ENCODE data around the gene TRAPPC13.
A peak's percentile ranks its signal among the peaks of the same experiment; 100 is the strongest.
"Not testable (repeated sequence)": the region's sequence is repeated elsewhere in the genome, so short reads cannot be mapped to it uniquely, and the experiment has no call there.

TRAPPC13 gene, protein sequence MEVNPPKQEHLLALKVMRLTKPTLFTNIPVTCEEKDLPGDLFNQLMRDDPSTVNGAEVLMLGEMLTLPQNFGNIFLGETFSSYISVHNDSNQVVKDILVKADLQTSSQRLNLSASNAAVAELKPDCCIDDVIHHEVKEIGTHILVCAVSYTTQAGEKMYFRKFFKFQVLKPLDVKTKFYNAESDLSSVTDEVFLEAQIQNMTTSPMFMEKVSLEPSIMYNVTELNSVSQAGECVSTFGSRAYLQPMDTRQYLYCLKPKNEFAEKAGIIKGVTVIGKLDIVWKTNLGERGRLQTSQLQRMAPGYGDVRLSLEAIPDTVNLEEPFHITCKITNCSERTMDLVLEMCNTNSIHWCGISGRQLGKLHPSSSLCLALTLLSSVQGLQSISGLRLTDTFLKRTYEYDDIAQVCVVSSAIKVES

GRCh38 chr5:65624571-65625555 lies at the start of gene TRAPPC13, which contains the start of gene SHLD3:
TRAPPC13 (plus strand) TSS chr5:65625027; CDS start chr5:65625061, 34 bp downstream.
SHLD3 (plus strand) TSS chr5:65625027; CDS start chr5:65629588, 4,561 bp downstream.
- Mint-ChIP-seq H3K27ac (peak within 1 kb of the TSS; percentile 100), H3K9me3 (no peaks in the 10 kb centered on the region), H3K4me3 (peak within 1 kb of the TSS; percentile 89), H3K4me1 (ENCODE audit: low read depth) (peaks cover 49% of the 10 kb centered on the region), H3K36me3 (ENCODE audit: low read depth) (peaks cover 52% of the 10 kb centered on the region), H3K27me3 (no peaks in the 10 kb centered on the region)
- peak; percentile 81 for DNase-seq

- no peak overlapping the region for H3K4me3 Mint-ChIP-seq
- H3K27ac Mint-ChIP-seq = peak overlapping the region; percentile 81
- H3K36me3 Mint-ChIP-seq (ENCODE audit: low read depth) = peaks cover 85% of the 10 kb centered on the region
- no peaks in the 10 kb centered on the region for H3K27me3 Mint-ChIP-seq
- no peaks in the 10 kb centered on the region for H3K9me3 Mint-ChIP-seq
- H3K4me1 Mint-ChIP-seq (ENCODE audit: low read depth) = peaks cover 38% of the 10 kb centered on the region
- DNase-seq = no peak
Observed at GRCh38 chr5:65577141-65577540, 47.7 kb upstream of the TRAPPC13 start.

DNA sequence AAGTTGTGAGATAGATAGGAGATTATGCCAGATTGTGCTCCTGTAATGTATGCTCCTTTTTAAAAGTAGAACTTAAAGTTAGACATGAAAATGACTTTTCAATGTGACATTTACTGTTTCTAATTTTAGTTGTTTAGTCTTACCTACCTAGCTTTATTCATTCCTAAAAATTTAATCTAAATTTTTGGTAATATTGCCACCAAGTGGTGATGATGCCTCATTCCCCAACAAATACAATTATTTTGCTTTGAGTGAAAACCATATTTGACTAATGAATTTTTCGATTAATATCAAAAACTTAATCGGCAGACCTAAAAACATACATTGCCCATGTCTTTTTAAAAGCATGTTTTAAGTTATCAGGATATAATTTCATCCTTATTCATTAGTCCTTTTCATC lies 36.1 kb upstream of the TRAPPC13 start:
- Mint-ChIP-seq H3K27ac (no peak overlapping the region), H3K9me3 (no peaks in the 10 kb centered on the region), H3K36me3 (ENCODE audit: low read depth) (peaks cover 75% of the 10 kb centered on the region), H3K4me1 (ENCODE audit: low read depth) (no peaks in the 10 kb centered on the region), H3K27me3 (no peaks in the 10 kb centered on the region), H3K4me3 (no peak overlapping the region)
- no peak for DNase-seq

DNA sequence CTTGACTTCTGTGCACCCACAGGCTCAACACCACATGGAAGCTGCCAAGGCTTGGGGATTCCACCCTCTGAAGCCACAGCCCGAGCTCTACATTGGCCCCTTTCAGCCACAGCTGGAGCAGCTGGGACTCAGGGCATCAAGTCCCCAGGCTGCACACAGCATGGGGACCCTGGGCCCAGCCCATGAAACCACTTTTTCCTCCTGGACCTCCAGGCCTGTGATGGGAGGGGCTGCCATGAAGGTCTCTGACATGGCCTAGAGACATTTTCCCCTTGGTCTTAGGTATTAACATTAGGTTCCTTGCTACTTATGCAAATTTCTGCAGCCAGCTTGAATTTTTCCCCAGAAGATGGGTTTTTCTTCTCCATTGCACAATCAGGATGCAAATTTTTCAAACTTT lies 23.1 kb upstream of the TRAPPC13 start:
- not testable (repeated sequence) for DNase-seq; H3K4me1 Mint-ChIP-seq (ENCODE audit: low read depth); H3K27me3 Mint-ChIP-seq; H3K4me3 Mint-ChIP-seq; H3K27ac Mint-ChIP-seq
- peaks cover 12% of the 10 kb centered on the region for H3K9me3 Mint-ChIP-seq
- H3K36me3 Mint-ChIP-seq (ENCODE audit: low read depth) = peaks cover 92% of the 10 kb centered on the region

GRCh38 chr5:65611524-65611923 lies 13.3 kb upstream of the TRAPPC13 start:
- no peak for DNase-seq
- Mint-ChIP-seq H3K9me3 (no peaks in the 10 kb centered on the region), H3K27ac (no peak overlapping the region), H3K4me1 (ENCODE audit: low read depth) (peaks cover 6% of the 10 kb centered on the region), H3K4me3 (no peak overlapping the region), H3K27me3 (no peaks in the 10 kb centered on the region), H3K36me3 (ENCODE audit: low read depth) (peaks cover 83% of the 10 kb centered on the region)

- H3K4me1 Mint-ChIP-seq (ENCODE audit: low read depth) = peaks cover 6% of the 10 kb centered on the region
- no peak overlapping the region for H3K4me3 Mint-ChIP-seq
- H3K36me3 Mint-ChIP-seq (ENCODE audit: low read depth) = peaks cover 78% of the 10 kb centered on the region
- no peak overlapping the region for H3K27ac Mint-ChIP-seq
- H3K27me3 Mint-ChIP-seq = no peaks in the 10 kb centered on the region
- H3K9me3 Mint-ChIP-seq = no peaks in the 10 kb centered on the region
- no peak for DNase-seq
Observed at GRCh38 chr5:65612298-65612907, 12.4 kb upstream of the TRAPPC13 start.

GRCh38 chr5:65620021-65620420 lies 4.8 kb upstream of the TRAPPC13 start:
- DNase-seq = no peak
- Mint-ChIP-seq H3K9me3 (no peaks in the 10 kb centered on the region), H3K4me3 (no peak overlapping the region), H3K27me3 (no peaks in the 10 kb centered on the region), H3K27ac (no peak overlapping the region), H3K36me3 (ENCODE audit: low read depth) (peaks cover 45% of the 10 kb centered on the region), H3K4me1 (ENCODE audit: low read depth) (peaks cover 40% of the 10 kb centered on the region)

- H3K9me3 Mint-ChIP-seq, DNase-seq, H3K27me3 Mint-ChIP-seq: not testable (repeated sequence)
- peak overlapping the region; percentile 89 for H3K4me3 Mint-ChIP-seq
- peaks cover 45% of the 10 kb centered on the region for H3K4me1 Mint-ChIP-seq (ENCODE audit: low read depth)
- peaks cover 44% of the 10 kb centered on the region for H3K36me3 Mint-ChIP-seq (ENCODE audit: low read depth)
- H3K27ac Mint-ChIP-seq = peak overlapping the region; percentile 14
Observed at GRCh38 chr5:65621961-65622360, 2.9 kb upstream of the TRAPPC13 start.

GRCh38 chr5:65623482-65623881 lies 1.3 kb upstream of the TRAPPC13 start:
- no peak for DNase-seq
- H3K27ac Mint-ChIP-seq = peak overlapping the region; percentile 100

DNA sequence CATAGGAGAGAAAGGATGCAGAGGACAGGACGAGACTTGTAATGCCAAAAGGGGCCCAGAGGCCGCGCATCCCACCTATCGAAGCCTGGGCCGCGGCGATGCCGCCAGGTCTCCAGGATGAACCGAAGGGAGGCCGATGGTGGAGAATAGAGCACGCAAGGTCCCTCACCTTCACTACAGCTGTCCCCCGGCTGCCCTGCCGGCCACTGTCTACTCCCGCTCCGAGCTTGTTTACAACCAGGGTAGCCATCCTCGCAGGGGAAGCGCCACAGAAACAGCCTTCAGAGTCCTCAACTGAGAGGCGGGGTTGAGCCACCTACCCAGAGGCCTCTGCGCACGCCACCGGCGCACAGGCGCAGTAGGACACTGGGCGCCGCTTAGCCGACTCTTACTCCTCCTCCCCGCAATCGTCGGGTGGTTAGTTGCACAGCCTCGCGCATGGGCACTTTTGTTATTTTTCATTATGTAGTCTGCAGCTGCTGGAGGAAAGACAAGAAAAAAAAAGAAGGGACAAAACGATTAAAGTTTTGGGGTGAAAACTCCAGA lies 729 bp upstream of the TRAPPC13 start, which contains the start of gene TRIM23:
Gene TRIM23, minus strand, starts transcription at position 309 of the 546 bp plus-strand sequence. Its CDS starts 59 bp downstream, at position 250.
- peaks cover 48% of the 10 kb centered on the region for H3K36me3 Mint-ChIP-seq (ENCODE audit: low read depth)
- H3K27me3 Mint-ChIP-seq = no peaks in the 10 kb centered on the region
- H3K27ac Mint-ChIP-seq = peak within 1 kb of the TSS; percentile 100
- peak; percentile 89 for DNase-seq
- peaks cover 46% of the 10 kb centered on the region for H3K4me1 Mint-ChIP-seq (ENCODE audit: low read depth)
- peak within 1 kb of the TSS; percentile 89 for H3K4me3 Mint-ChIP-seq
- H3K9me3 Mint-ChIP-seq = no peaks in the 10 kb centered on the region

More at GRCh38 chr5:65623482-65623881, 1.3 kb upstream of the TRAPPC13 start:
- peaks cover 51% of the 10 kb centered on the region for H3K4me1 Mint-ChIP-seq (ENCODE audit: low read depth)
- H3K4me3 Mint-ChIP-seq = peak overlapping the region; percentile 89
- H3K27me3 Mint-ChIP-seq = no peaks in the 10 kb centered on the region
- no peaks in the 10 kb centered on the region for H3K9me3 Mint-ChIP-seq
- H3K36me3 Mint-ChIP-seq (ENCODE audit: low read depth) = peaks cover 46% of the 10 kb centered on the region

GRCh38 chr5:65625743-65626142 lies 916 bp downstream of the TRAPPC13 start:
- Mint-ChIP-seq H3K36me3 (ENCODE audit: low read depth) (peaks cover 58% of the 10 kb centered on the region), H3K4me3 (peak overlapping the region; percentile 89), H3K4me1 (ENCODE audit: low read depth) (peaks cover 50% of the 10 kb centered on the region), H3K9me3 (no peaks in the 10 kb centered on the region), H3K27me3 (no peaks in the 10 kb centered on the region), H3K27ac (peak overlapping the region; percentile 100)
- DNase-seq = no peak

DNA sequence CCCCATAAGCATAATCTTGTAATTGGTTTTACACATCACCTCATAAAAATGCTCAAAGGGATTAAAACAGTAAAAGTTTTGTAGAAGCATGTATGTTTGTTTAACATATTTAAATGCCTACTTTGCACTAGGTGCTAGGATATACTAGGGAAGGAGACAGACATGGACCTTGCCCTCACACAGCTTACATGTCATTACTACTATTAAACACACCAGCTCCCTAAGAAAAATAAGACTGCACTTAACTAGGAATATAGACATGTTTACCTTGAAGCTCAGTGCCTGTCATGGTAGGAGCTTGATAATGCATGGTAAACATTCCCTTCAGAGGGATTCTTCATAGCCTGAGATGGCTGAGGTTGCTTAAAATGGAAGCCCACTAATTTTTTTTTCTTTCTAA lies 6.2 kb downstream of the TRAPPC13 start:
- Mint-ChIP-seq H3K27ac (no peak overlapping the region), H3K27me3 (no peaks in the 10 kb centered on the region), H3K36me3 (ENCODE audit: low read depth) (peaks cover 49% of the 10 kb centered on the region), H3K4me1 (ENCODE audit: low read depth) (peaks cover 34% of the 10 kb centered on the region), H3K9me3 (no peaks in the 10 kb centered on the region), H3K4me3 (no peak overlapping the region)
- no peak for DNase-seq

GRCh38 chr5:65640240-65640639 lies 15.4 kb downstream of the TRAPPC13 start:
- no peak for DNase-seq
- Mint-ChIP-seq H3K9me3 (no peaks in the 10 kb centered on the region), H3K27ac (no peak overlapping the region), H3K36me3 (ENCODE audit: low read depth) (peaks cover 68% of the 10 kb centered on the region), H3K4me3 (no peak overlapping the region), H3K27me3 (no peaks in the 10 kb centered on the region), H3K4me1 (ENCODE audit: low read depth) (no peaks in the 10 kb centered on the region)

- H3K4me3 Mint-ChIP-seq = no peak overlapping the region
- no peak for DNase-seq
- no peaks in the 10 kb centered on the region for H3K9me3 Mint-ChIP-seq
- peaks cover 58% of the 10 kb centered on the region for H3K36me3 Mint-ChIP-seq (ENCODE audit: low read depth)
- peaks cover 3% of the 10 kb centered on the region for H3K4me1 Mint-ChIP-seq (ENCODE audit: low read depth)
- no peak overlapping the region for H3K27ac Mint-ChIP-seq
- H3K27me3 Mint-ChIP-seq = no peaks in the 10 kb centered on the region
Observed at GRCh38 chr5:65646938-65647337, 22.1 kb downstream of the TRAPPC13 start.

Measured in activated T-cell treated with anti-CD3 and anti-CD28 coated beads, Interleukin-2, amount 50 U/mL, for 24 hours (primary cell).